A673 (cell line): ENCODE results near the gene FAM118B. TPM values are rescaled to one million over a fixed set of nuclear protein-coding genes. Genes with fewer than 3 reads are reported as not detected.

Source experiments
- BruUV-seq: library from RNA; stranded (reverse); fragments of 400-500 nt; replicated peaks from 2 replicates; lab custom pipeline; 2021; lab: Mats Ljungman, UMichigan
- CTCF ChIA-PET: fragments of 300-600 bp; sonication (Branson Sonifier 250); formaldehyde crosslinking; loops from one replicate; lab custom pipeline; 2022; ENCODE audit warnings: antibody characterized with exemption; lab: Charles Lee
- POLR2A ChIA-PET: fragments of 300-600 bp; sonication (Branson Sonifier 250); formaldehyde crosslinking; loops from one replicate; lab custom pipeline; 2022; ENCODE audit warnings: antibody characterized with exemption; ENCODE audit not compliant: low non-redundant PET; lab: Charles Lee
- DNase-seq: peaks from one replicate; pipeline ENCODE4 v3.0.0-alpha.2; 2015; ENCODE audit warnings: low spot score
- H3K27ac ChIP-seq: fragments of 200-600 bp; sonication (generic); 2 replicates; pipeline ENCODE4 v1.5.1; 2016; ENCODE audit warnings: mixed run types, low read depth, mild to moderate bottlenecking, mixed read lengths, antibody characterized with exemption, low read length; ENCODE audit not compliant: poor library complexity, severe bottlenecking
- H3K27me3 ChIP-seq: fragments of 200-600 bp; sonication (generic); replicated peaks from 2 replicates; pipeline ENCODE4 v1.6.1; 2017; ENCODE audit warnings: mixed run types, low read depth, mild to moderate bottlenecking, mixed read lengths, antibody characterized with exemption, low read length; ENCODE audit not compliant: insufficient read depth, poor library complexity
- H3K36me3 ChIP-seq: fragments of 200-600 bp; sonication (generic); 2 replicates; pipeline ENCODE4 v1.6.1; 2016; ENCODE audit warnings: mixed run types, mild to moderate bottlenecking, mixed read lengths, antibody characterized with exemption, low read length; ENCODE audit not compliant: insufficient read depth, poor library complexity, severe bottlenecking
- H3K4me1 ChIP-seq: fragments of 200-600 bp; sonication (generic); 2 replicates; pipeline ENCODE4 v1.6.1; 2017; ENCODE audit warnings: mixed run types, mild to moderate bottlenecking, mixed read lengths, antibody characterized with exemption, low read length; ENCODE audit not compliant: insufficient read depth, poor library complexity, severe bottlenecking
- H3K4me3 ChIP-seq: fragments of 200-600 bp; sonication (generic); 2 replicates; pipeline ENCODE4 v1.5.1; 2016; ENCODE audit warnings: low read depth, mixed run types, mild to moderate bottlenecking, mixed read lengths, low read length; ENCODE audit not compliant: poor library complexity, severe bottlenecking
- H3K9me3 ChIP-seq: fragments of 200-600 bp; sonication (generic); 2 replicates; pipeline ENCODE4 v1.6.1; 2016; ENCODE audit warnings: mixed run types, low read depth, mild to moderate bottlenecking, mixed read lengths, antibody characterized with exemption, low read length; ENCODE audit not compliant: poor library complexity, severe bottlenecking
- CTCF ChIP-seq: fragments of 300-800, 200-600 bp; sonication (generic); conservative IDR thresholded peaks from 2 replicates; pipeline ENCODE4 v1.5.1; 2017; ENCODE audit warnings: low read depth, mild to moderate bottlenecking, antibody characterized with exemption, low read length, moderate library complexity, mixed read lengths
- EZH2 ChIP-seq: fragments of 200-600 bp; sonication (generic); IDR thresholded peaks from 2 replicates; pipeline ENCODE4 v1.6.1; 2017; ENCODE audit warnings: borderline replicate concordance, low read depth, mild to moderate bottlenecking, mixed read lengths, antibody characterized with exemption, low read length; ENCODE audit not compliant: poor library complexity, severe bottlenecking
- intact Hi-C: fragments of 100-400 bp; cut with micrococcal nuclease; formaldehyde crosslinking; loops from one replicate; pipeline ENCODE4 v1.10.0; 2022; ENCODE audit not compliant: unreplicated experiment
- total RNA-seq: library from RNA; stranded (reverse); gene quantifications from 2 replicates; pipeline ENCODE4 v1.2.3, GENCODE V29; 2021

Gene FAM118B
- total RNA-seq, 1 experiment from 2014 or later: 34.8 TPM

- intact Hi-C loops: no loop called here
These were observed 76.7 kb downstream of the FAM118B start for GRCh38 chr11:126288237-126288636.

GRCh38 chr11:126290887-126291286, 79.3 kb downstream of the FAM118B start:
- TF ChIP-seq EZH2: no peak
- Histone ChIP-seq H3K4me3 (no peak overlapping the region), H3K27ac (no peak overlapping the region), H3K27me3 (no peaks in the 10 kb centered on the region), H3K9me3 (no peaks in the 10 kb centered on the region), H3K36me3 (peaks cover 15% of the 10 kb centered on the region), H3K4me1 (no peaks in the 10 kb centered on the region)
- POLR2A ChIA-PET: no interaction called here
- intact Hi-C loops: no loop called here
- CTCF ChIA-PET: no interaction called here
- DNase-seq: no peak
- no TSS peak for BruUV-seq

More at GRCh38 chr11:126288237-126288636, 76.7 kb downstream of the FAM118B start:
- H3K27me3 ChIP-seq: no peaks in the 10 kb centered on the region
- H3K9me3 ChIP-seq: no peaks in the 10 kb centered on the region
- H3K4me3 ChIP-seq: no peak overlapping the region
- H3K4me1 ChIP-seq: peaks cover 8% of the 10 kb centered on the region
- DNase-seq: no peak
- no peak for TF ChIP-seq CTCF
- TF ChIP-seq EZH2: no peak
- CTCF ChIA-PET: no interaction called here
- POLR2A ChIA-PET: interaction anchor here (0.6 kb wide), 1 partner anchor 176 kb away, joined by 8 read pairs; no protein-coding TSS in a partner anchor
- BruUV-seq: no TSS peak
- H3K27ac ChIP-seq: no peak overlapping the region
- peaks cover 11% of the 10 kb centered on the region for H3K36me3 ChIP-seq

GRCh38 chr11:126293726-126294125, 82.1 kb downstream of the FAM118B start:
- no TSS peak for BruUV-seq
- intact Hi-C loops: no loop called here

More at GRCh38 chr11:126293726-126294125, 82.1 kb downstream of the FAM118B start:
- TF ChIP-seq CTCF: no peak
- no peak for TF ChIP-seq EZH2
- ChIA-PET CTCF (no interaction called here), POLR2A (no interaction called here)
- H3K27ac ChIP-seq: no peak overlapping the region
- H3K27me3 ChIP-seq: no peaks in the 10 kb centered on the region
- H3K4me1 ChIP-seq: no peaks in the 10 kb centered on the region
- no peak for DNase-seq
- H3K9me3 ChIP-seq: no peaks in the 10 kb centered on the region
- H3K4me3 ChIP-seq: no peak overlapping the region
- peaks cover 15% of the 10 kb centered on the region for H3K36me3 ChIP-seq
